GM18858 (cell line): ENCODE results near the gene COL9A1.
"Not testable (repeated sequence)": the region's sequence is repeated elsewhere in the genome, so short reads cannot be mapped to it uniquely, and the experiment has no call there.

Experiments
- ATAC-seq: cut with Tn5 transposase; IDR thresholded peaks from one replicate; pipeline ENCODE4 v1.9.1; 2021; ENCODE audit not compliant: unreplicated experiment

Gene COL9A1

DNA sequence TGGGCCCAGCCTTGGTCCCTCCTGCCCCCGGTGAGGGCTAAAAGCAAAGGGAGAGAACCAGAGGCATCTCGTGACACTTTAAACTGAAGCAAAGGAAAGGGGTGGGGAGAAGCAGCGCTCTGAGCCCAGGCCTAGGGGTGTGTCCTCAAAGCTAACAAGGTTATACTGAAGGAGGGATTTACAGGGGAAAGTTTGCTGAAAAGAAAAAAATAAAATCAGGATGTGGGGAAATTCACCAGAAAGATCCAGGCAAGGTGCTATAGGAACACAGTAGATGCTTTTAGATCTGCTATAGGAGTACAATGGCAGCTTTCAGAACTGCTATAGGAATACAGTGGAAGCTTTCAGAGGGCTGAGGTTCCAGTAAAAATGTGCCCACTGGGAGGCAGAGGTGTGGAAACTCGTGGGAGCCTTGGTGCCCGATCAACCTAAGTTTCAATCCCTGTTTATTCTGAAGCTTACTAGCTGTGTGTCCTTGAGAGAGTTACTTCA lies at the start of gene COL9A1:
COL9A1 (minus strand) TSS at position 51 of the 492 bp plus-strand sequence. CDS start 160 bp downstream, outside the sequence.
- no peak for ATAC-seq

- ATAC-seq, result no peak
Measured at GRCh38 chr6:70351461-70351860, 48.6 kb upstream of the COL9A1 start.

DNA sequence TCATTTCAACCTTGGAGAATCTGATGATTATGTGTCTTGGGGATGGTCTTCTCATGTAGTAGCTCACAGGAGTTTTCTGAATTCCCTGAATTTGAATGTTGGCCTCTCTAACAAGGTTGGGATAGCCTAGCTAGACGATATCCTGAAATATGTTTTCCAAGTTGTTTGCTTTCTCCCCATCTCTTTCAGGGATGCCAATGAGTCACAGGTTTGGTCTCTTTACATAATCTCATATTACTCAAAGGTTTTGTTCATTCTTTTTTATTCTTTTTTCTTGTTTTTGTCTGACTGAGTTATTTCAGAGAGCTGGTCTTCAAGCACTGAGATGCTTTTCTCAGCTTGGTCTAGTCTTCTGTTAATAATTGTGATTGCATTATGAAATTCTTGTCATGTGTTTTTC lies 42.7 kb upstream of the COL9A1 start:
- no peak for ATAC-seq

GRCh38 chr6:70343313-70343712 lies 40.4 kb upstream of the COL9A1 start:
- ATAC-seq, result no peak

DNA sequence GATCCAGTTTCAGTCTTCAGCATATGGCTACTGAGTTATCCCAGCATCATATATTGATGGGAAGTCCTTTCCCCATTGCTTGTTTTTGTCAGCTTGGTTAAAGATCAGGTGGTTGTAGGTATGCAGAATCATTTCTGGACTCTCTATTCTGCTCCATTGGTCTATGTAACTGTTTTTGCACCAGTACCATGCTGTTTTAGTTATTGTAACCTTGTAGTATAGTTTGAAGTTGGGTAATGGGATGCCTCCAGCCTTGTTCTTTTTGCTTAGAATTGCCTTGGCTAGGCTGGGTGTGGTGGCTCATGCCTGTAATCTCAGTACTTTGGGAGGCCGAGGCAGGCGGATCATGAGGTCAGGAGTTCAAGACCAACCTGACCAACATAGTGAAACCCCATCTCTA lies 36.9 kb upstream of the COL9A1 start:
- not testable (repeated sequence) for ATAC-seq

- no peak for ATAC-seq
Measured at GRCh38 chr6:70338775-70339174, 35.9 kb upstream of the COL9A1 start.

GRCh38 chr6:70337743-70338105 lies 34.8 kb upstream of the COL9A1 start:
- ATAC-seq, result no peak

- ATAC-seq, result no peak
Measured at GRCh38 chr6:70336996-70337742, 34.3 kb upstream of the COL9A1 start.

DNA sequence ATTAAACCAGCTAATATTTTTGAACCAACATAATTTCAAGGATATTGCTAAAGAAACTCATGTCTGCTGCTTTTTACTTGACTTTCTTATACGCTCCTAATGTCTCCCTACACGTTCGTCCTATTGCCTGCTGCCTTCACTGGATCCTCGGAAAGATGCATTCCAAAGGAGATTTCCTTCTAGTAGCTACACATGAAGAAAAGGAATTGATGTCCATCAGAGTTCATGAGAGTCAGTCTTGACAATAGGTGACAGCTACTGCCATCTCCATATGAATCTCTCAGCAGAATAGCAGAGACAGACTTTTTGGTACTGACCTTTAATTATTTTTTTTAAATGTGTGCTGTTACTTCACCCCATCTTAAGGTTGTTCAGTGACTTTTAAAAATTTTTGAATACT lies 24.2 kb upstream of the COL9A1 start:
- ATAC-seq, result no peak

GRCh38 chr6:70325009-70325408 lies 22.1 kb upstream of the COL9A1 start:
- ATAC-seq, result no peak

DNA sequence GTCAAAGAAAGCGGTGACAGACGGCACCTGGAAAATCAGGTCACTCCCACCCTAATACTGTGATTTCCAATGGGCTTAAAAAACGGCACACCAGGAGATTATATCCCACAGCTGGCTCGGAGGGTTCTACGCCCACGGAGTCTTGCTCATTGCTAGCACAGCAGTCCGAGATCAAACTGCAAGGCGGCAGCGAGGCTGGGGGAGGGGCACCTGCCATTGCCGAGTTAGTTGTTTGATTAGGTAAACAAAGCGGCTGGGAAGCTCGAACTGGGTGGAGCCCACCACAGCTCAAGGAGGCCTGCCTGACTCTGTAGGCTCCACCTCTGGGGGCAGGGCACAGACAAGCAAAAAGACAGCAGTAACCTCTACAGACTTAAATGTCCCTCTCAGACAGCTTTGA lies 14.9 kb upstream of the COL9A1 start:
- ATAC-seq, result not testable (repeated sequence)

- peak; percentile 73 for ATAC-seq
Measured at GRCh38 chr6:70315079-70315751, 12.3 kb upstream of the COL9A1 start.

GRCh38 chr6:70314296-70314695 lies 11.4 kb upstream of the COL9A1 start:
- ATAC-seq, result no peak

DNA sequence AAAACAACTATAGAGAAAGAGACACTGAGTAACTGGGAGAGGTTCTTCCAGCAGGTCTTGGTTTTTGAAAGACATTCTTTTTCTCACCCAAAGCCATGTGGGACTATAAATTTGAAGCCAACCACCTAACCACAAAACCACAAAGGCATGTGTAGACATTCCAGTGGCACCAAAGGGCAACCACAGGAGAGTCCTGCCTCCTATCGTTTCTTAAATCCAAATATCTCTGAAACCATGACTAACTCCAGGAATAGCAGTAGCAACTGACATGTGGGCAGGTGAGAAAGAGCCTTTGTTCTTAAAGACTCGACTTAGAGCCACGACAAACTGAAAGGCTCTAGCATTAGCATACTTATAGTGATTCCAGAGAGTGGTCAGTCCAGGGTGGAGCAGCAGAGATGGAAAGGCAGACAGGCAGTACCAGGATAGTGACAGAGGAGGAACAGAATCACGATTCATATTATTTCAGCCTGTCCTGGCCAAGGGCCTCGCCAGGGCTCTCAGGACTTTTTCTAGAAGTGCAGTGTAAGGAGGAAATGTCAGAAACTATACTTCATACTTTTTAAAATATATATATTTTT lies 9.4 kb upstream of the COL9A1 start:
- ATAC-seq, result no peak

- ATAC-seq, result no peak
Measured at GRCh38 chr6:70310063-70310694, 7.3 kb upstream of the COL9A1 start.

GRCh38 chr6:70309243-70309642 lies 6.4 kb upstream of the COL9A1 start:
- no peak for ATAC-seq

GRCh38 chr6:70308142-70308541 lies 5.3 kb upstream of the COL9A1 start:
- not testable (repeated sequence) for ATAC-seq

DNA sequence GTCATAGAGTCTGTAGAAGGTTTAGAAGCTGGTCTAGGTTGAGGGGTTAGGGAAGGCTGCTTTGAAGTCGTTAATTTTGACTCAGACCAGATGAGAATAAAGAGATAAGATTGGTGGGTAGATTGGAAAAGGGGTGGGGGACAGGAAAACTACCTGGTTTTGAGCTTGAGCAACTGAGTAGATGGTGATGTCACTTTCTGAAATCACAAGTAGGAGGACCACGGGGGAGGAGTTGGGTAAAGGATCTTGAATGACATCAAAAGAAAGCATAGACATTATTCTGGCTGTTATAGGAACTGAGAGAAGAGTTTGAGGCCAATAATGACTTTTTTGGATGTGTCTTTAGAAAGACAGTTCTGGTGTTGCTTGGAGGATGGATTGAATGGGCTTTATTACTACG lies 4.1 kb upstream of the COL9A1 start:
- no peak for ATAC-seq

DNA sequence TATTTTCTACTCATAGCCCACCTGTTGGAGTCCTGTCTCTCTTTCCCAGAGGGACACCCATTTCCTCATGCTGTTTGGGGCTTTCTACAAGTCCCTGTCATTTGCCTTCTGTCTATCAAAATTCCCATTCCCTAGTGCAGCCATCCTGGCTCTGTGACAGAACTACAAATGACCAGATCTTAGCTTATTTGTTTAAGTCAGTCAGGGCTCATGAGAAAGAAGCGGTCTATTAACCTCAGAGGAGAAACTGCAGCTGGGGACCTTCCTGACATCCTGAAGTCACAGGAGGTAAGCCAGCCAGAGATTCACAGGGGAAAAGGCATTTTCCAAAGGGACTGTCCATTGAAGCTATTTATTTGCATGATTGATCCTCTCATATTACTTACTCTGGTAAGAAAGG lies 1.7 kb upstream of the COL9A1 start:
- ATAC-seq, result no peak

- ATAC-seq, result no peak
Measured at GRCh38 chr6:70299456-70299855, 3.4 kb downstream of the COL9A1 start.

- ATAC-seq, result no peak
Measured at GRCh38 chr6:70298068-70298467, 4.8 kb downstream of the COL9A1 start.

DNA sequence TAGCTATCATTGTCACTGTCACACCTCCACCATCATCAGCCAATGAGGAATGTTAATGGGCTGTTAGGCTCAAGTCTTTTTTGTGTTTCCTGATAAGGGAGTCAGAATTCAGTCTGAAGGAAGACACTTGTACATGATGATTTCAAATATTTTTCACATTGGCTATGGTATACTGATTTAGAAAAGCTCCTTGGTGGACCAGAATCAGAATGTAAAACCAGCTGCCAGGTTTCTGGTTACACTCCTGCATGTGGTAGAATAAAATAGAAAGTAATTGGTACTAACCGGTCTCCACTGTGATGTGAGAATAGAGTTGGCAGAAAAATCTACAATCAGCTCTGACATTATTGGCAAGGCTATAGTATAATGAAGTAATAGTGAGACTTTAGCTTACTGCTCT lies 10.7 kb downstream of the COL9A1 start:
- ATAC-seq, result no peak
